Panc1 (cell line): ENCODE results near the gene CCDC85A.

Source experiments
- SIN3A ChIP-seq: IDR thresholded peaks from 2 replicates; pipeline ENCODE4 v1.6.1; 2012; ENCODE audit warnings: low read depth, mild to moderate bottlenecking, low read length, moderate library complexity, borderline replicate concordance; ENCODE audit not compliant: insufficient read depth
- TF ChIP-seq, protein P1 (sequence below): fragments of 450-650 bp; IDR thresholded peaks from 2 replicates; pipeline ENCODE4 v1.5.1; 2017; ENCODE audit warnings: mild to moderate bottlenecking

DNA sequence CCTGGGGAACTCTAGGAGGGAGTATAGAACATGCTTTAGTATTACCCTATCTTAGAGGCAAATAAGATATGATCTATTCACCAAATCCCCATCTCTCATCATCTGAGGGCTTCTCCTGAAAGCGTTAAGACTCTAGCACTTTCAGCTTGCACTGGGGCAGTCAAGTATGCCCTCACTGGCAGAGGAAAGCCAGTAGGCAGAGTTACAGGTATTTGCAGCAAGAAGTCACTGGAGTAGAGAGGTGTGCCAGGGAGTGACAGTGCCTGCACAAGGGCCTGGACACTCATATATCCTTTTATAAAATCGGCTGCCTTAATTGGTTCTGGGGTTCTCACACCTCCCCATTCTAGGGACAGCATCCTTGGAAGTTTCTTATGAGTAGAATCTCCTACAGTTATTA, 31.9 kb upstream of the CCDC85A start:
- TF ChIP-seq, protein P1, sequence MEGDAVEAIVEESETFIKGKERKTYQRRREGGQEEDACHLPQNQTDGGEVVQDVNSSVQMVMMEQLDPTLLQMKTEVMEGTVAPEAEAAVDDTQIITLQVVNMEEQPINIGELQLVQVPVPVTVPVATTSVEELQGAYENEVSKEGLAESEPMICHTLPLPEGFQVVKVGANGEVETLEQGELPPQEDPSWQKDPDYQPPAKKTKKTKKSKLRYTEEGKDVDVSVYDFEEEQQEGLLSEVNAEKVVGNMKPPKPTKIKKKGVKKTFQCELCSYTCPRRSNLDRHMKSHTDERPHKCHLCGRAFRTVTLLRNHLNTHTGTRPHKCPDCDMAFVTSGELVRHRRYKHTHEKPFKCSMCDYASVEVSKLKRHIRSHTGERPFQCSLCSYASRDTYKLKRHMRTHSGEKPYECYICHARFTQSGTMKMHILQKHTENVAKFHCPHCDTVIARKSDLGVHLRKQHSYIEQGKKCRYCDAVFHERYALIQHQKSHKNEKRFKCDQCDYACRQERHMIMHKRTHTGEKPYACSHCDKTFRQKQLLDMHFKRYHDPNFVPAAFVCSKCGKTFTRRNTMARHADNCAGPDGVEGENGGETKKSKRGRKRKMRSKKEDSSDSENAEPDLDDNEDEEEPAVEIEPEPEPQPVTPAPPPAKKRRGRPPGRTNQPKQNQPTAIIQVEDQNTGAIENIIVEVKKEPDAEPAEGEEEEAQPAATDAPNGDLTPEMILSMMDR = no peak
- no peak for TF ChIP-seq SIN3A
